ENCODE results near the gene EIF2D.

- TF ChIP-seq CTCF (IDR thresholded peaks at IDR 0.05) = no peak
- no peak for TF ChIP-seq POLR2A (IDR thresholded peaks at IDR 0.05)
These were observed 56.8 kb downstream of the EIF2D start for GRCh38 chr1:206555473-206555935.
